ENCODE measurements around the gene XK. TPM values are rescaled to one million over a fixed set of nuclear protein-coding genes. Genes with fewer than 3 reads are reported as not detected.
"Not testable (repeated sequence)": the region's sequence is repeated elsewhere in the genome, so short reads cannot be mapped to it uniquely, and the experiment has no call there.

XK gene
- 8.7 TPM for total RNA-seq
- long read RNA-seq, full-length matches to known transcripts = 4 of 5 reads
- long read RNA-seq, partial matches to known transcripts = 0 of 5 reads
- long read RNA-seq, other reads (novel, unspliced or antisense) = 1 of 5 reads

- ATAC-seq = peak; percentile 83
- intact Hi-C loops (cut with DNase I) = no loop called here
- DNase-seq (ENCODE audit: missing footprints) = peak; percentile 78
Measured at GRCh38 chrX:37685381-37686359, at the start of gene XK. Gene XK (plus strand): TSS chrX:37685791. CDS start chrX:37685962, 171 bp downstream.

- DNase-seq (ENCODE audit: missing footprints) = no peak
- no peak for ATAC-seq
- intact Hi-C loops (cut with DNase I) = no loop called here
Measured at GRCh38 chrX:37638047-37638446, 47.5 kb upstream of the XK start.

- ATAC-seq (no peak), DNase-seq (ENCODE audit: missing footprints) (no peak)
- intact Hi-C loops (cut with DNase I) = no loop called here
Measured at GRCh38 chrX:37640142-37640541, 45.4 kb upstream of the XK start.

GRCh38 chrX:37641859-37642258, 43.7 kb upstream of the XK start:
- intact Hi-C loops (cut with DNase I) = no loop called here
- DNase-seq (ENCODE audit: missing footprints) (no peak), ATAC-seq (no peak)

GRCh38 chrX:37644381-37645305, 40.9 kb upstream of the XK start:
- intact Hi-C loops (cut with DNase I) = no loop called here
- DNase-seq (ENCODE audit: missing footprints) = no peak
- ATAC-seq = no peak

GRCh38 chrX:37646254-37646653, 39.3 kb upstream of the XK start:
- DNase-seq (ENCODE audit: missing footprints) (no peak), ATAC-seq (no peak)
- intact Hi-C loops (cut with DNase I) = no loop called here

- intact Hi-C loops (cut with DNase I); DNase-seq (ENCODE audit: missing footprints); ATAC-seq: not testable (repeated sequence)
Measured at GRCh38 chrX:37650879-37651278, 34.7 kb upstream of the XK start.

- DNase-seq (ENCODE audit: missing footprints) (no peak), ATAC-seq (no peak)
- intact Hi-C loops (cut with DNase I) = no loop called here
Measured at GRCh38 chrX:37651921-37652452, 33.6 kb upstream of the XK start.

- intact Hi-C loops (cut with DNase I) = no loop called here
- no peak for DNase-seq (ENCODE audit: missing footprints)
Measured at GRCh38 chrX:37652589-37653231, 32.9 kb upstream of the XK start.

GRCh38 chrX:37653397-37654085, 32.0 kb upstream of the XK start:
- ATAC-seq = no peak
- no peak for DNase-seq (ENCODE audit: missing footprints)
- intact Hi-C loops (cut with DNase I) = no loop called here

More at GRCh38 chrX:37652589-37653231, 32.9 kb upstream of the XK start:
- no peak for ATAC-seq

- intact Hi-C loops (cut with DNase I) = no loop called here
- DNase-seq (ENCODE audit: missing footprints) = no peak
- ATAC-seq = no peak
Measured at GRCh38 chrX:37658343-37659030, 27.1 kb upstream of the XK start.

GRCh38 chrX:37659047-37659446, 26.5 kb upstream of the XK start:
- no peak for DNase-seq (ENCODE audit: missing footprints)
- intact Hi-C loops (cut with DNase I) = no loop called here
- no peak for ATAC-seq

GRCh38 chrX:37662181-37662580, 23.4 kb upstream of the XK start:
- no peak for DNase-seq (ENCODE audit: missing footprints)
- intact Hi-C loops (cut with DNase I) = no loop called here
- ATAC-seq = no peak

- ATAC-seq = no peak
- intact Hi-C loops (cut with DNase I) = no loop called here
Measured at GRCh38 chrX:37666516-37666915, 19.1 kb upstream of the XK start.

GRCh38 chrX:37667141-37667540, 18.4 kb upstream of the XK start:
- no peak for ATAC-seq
- DNase-seq (ENCODE audit: missing footprints) = no peak
- intact Hi-C loops (cut with DNase I) = no loop called here

More at GRCh38 chrX:37666516-37666915, 19.1 kb upstream of the XK start:
- DNase-seq (ENCODE audit: missing footprints) = no peak

- DNase-seq (ENCODE audit: missing footprints) (no peak), ATAC-seq (no peak)
- intact Hi-C loops (cut with DNase I) = no loop called here
Measured at GRCh38 chrX:37672563-37672962, 13.0 kb upstream of the XK start.

- intact Hi-C loops (cut with DNase I) = no loop called here
- DNase-seq (ENCODE audit: missing footprints) = no peak
Measured at GRCh38 chrX:37676811-37677210, 8.8 kb upstream of the XK start.

More at GRCh38 chrX:37676811-37677210, 8.8 kb upstream of the XK start:
- ATAC-seq = no peak
